ENCODE measurements around the gene SLTM. TPM values are rescaled to one million over a fixed set of nuclear protein-coding genes. Genes with fewer than 3 reads are reported as not detected.
"Not testable (repeated sequence)": the region's sequence is repeated elsewhere in the genome, so short reads cannot be mapped to it uniquely, and the experiment has no call there.

Gene SLTM
- total RNA-seq, 4 donors from 2014 or later: 65.0 to 115 (median 92.5) TPM

DNA sequence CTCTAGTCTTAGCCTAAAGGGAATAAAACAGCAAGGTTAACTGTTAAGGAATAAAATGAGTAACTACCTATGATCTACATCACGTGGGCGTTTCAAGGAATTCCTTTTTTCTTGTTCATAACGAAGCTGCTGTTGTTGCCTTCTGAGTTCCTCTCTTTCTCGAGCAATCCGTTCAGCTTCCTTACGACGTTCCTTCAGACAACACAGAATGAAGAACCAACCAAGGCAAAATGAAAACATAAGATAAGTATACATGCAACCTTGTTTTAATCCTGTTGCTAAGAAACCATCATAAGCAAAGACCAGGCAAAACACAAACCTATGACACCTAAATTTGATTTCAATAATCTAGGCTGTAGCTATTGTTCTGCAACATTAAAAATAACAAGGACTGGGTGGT is 44.1 kb downstream of the SLTM start:
- Histone ChIP-seq H3K9me3 (no peaks in the 10 kb centered on the region), H3K4me1 (no peaks in the 10 kb centered on the region), H3K4me3 (no peak overlapping the region), H3K36me3 (peaks cover 21 to 100% (median 48%) of the 10 kb centered on the region in 3 donors), H3K27me3 (no peaks in the 10 kb centered on the region), H3K27ac (no peak overlapping the region)
- intact Hi-C loops (cut with DNase I): no loop called here
- DNase-seq: no peak
- WGBS, 2 donors: 76 to 81% methylated on average over 7 of the region's 7 CpGs
- TF ChIP-seq, protein P1, sequence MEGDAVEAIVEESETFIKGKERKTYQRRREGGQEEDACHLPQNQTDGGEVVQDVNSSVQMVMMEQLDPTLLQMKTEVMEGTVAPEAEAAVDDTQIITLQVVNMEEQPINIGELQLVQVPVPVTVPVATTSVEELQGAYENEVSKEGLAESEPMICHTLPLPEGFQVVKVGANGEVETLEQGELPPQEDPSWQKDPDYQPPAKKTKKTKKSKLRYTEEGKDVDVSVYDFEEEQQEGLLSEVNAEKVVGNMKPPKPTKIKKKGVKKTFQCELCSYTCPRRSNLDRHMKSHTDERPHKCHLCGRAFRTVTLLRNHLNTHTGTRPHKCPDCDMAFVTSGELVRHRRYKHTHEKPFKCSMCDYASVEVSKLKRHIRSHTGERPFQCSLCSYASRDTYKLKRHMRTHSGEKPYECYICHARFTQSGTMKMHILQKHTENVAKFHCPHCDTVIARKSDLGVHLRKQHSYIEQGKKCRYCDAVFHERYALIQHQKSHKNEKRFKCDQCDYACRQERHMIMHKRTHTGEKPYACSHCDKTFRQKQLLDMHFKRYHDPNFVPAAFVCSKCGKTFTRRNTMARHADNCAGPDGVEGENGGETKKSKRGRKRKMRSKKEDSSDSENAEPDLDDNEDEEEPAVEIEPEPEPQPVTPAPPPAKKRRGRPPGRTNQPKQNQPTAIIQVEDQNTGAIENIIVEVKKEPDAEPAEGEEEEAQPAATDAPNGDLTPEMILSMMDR (IDR thresholded peaks at IDR 0.05): no peak
- TF ChIP-seq POLR2A (IDR thresholded peaks at IDR 0.05): no peak

DNA sequence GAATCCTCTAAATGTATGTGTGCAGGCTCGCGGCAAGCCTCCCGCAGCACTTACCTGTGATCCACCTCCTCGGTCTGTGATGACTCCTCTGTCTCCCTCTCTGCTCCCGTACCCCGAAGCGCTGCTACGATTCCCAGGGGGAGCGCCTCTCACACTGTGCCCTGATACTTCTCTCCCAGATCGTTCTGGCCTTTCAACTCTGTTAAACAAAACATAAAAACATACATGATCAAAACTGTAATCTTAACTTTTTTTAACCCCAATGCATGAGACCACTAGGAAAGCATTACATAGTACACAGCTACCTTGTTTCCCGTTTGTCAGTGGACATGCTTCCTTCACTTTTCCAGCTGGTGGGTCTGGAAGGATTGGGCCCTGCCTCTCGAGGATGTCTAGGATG is 46.6 kb downstream of the SLTM start:
- Histone ChIP-seq H3K9me3 (no peaks in the 10 kb centered on the region), H3K4me3 (no peak overlapping the region), H3K4me1 (no peaks in the 10 kb centered on the region), H3K27ac (no peak overlapping the region), H3K36me3 (peaks cover 35 to 100% (median 50%) of the 10 kb centered on the region in 3 donors), H3K27me3 (no peaks in the 10 kb centered on the region)
- intact Hi-C loops (cut with DNase I): no loop called here
- 89 to 98% methylated on average over 12 of the region's 12 CpGs for WGBS, 2 donors
- no peak for DNase-seq
- no peak for TF ChIP-seq POLR2A (IDR thresholded peaks at IDR 0.05)
- TF ChIP-seq, protein P1 (IDR thresholded peaks at IDR 0.05): no peak

DNA sequence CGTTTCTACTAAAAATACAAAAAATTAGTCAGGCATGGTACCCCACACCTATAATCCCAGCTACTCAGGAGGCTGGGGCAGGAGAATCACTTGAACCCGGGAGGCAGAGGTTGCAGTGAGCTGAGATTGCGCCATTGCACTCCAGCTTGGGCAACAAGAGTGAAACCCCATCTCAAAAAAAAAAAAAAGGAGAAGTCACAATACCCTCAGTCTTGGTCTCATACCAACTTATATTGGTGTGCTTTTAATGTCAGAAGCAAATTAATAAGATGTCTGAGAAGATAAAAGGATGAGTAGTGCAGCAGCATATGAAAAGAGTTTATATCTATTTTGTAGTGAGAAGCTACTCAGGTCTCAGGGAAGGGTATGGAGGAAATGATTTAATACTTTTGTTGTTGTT is 49.6 kb downstream of the SLTM start:
- intact Hi-C loops (cut with DNase I); H3K27ac ChIP-seq; DNase-seq; H3K9me3 ChIP-seq; H3K4me3 ChIP-seq; H3K4me1 ChIP-seq; H3K27me3 ChIP-seq: not testable (repeated sequence)
- WGBS, 2 donors: 75 to 87% methylated on average over 2 of the region's 3 CpGs
- peaks cover 45 to 100% (median 57%) of the 10 kb centered on the region in 3 donors for H3K36me3 ChIP-seq

DNA sequence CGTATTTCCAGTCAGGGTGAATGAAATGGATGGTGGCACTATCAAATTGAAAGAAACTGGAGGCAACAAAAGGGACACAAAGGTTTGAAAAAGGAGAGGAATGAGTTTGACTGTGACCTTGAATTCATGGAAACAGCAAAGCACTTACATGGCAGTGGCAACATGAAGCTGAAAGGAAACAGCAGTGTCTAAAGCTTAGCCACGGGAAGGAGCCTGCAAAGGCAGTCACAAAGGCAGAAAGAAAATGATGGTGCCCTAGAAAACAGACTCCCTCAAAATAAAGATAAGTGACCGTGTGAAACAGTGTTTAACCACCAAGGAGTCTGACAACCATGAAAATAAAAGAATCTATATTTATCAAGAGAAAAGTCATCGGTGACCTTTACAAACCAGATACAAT is 51.2 kb downstream of the SLTM start:
- no peak for DNase-seq
- TF ChIP-seq, protein P1 (IDR thresholded peaks at IDR 0.05): no peak
- no peak for TF ChIP-seq POLR2A (IDR thresholded peaks at IDR 0.05)
- intact Hi-C loops (cut with DNase I): no loop called here
- H3K36me3 ChIP-seq: peaks cover 55 to 100% (median 61%) of the 10 kb centered on the region in 3 donors
- no peak overlapping the region for H3K27ac ChIP-seq
- no peak overlapping the region for H3K4me3 ChIP-seq
- H3K9me3 ChIP-seq: no peaks in the 10 kb centered on the region
- H3K27me3 ChIP-seq: no peaks in the 10 kb centered on the region
- no peaks in the 10 kb centered on the region for H3K4me1 ChIP-seq
- WGBS, 2 donors: 85 to 90% methylated on average over 4 of the region's 4 CpGs

DNA sequence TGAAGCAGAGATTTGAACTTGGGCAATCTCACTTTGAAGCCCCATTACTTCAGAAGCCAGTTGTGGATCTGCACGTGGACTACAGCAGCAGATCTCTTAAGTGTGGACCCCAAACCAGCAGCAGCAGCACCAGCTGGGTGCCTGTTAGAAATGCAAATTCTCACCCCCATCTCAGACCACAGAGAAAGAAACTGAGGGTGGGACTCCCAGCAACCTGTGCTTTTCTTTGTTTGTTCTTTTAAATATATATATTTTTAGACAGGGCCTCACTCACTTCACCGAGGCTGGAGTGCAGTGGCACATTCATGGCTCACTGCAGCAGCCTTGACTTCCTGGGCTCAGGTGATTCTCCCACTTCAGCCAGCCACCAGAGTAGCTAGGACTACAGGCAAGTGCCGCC is 53.2 kb downstream of the SLTM start:
- Histone ChIP-seq H3K36me3 (peaks cover 49 to 87% (median 53%) of the 10 kb centered on the region in 3 donors), H3K4me3 (no peak overlapping the region), H3K4me1 (no peaks in the 10 kb centered on the region), H3K9me3 (no peaks in the 10 kb centered on the region), H3K27ac (no peak overlapping the region), H3K27me3 (no peaks in the 10 kb centered on the region)
- intact Hi-C loops (cut with DNase I): no loop called here
- DNase-seq: no peak
- 70 to 88% methylated on average over 3 of the region's 3 CpGs for WGBS, 2 donors
- no peak for TF ChIP-seq POLR2A (IDR thresholded peaks at IDR 0.05)
- TF ChIP-seq, protein P1 (IDR thresholded peaks at IDR 0.05): no peak
